Muscle of arm (tissue), 12 donors: Measurements from ENCODE around the gene ANXA8. TPM values are rescaled to one million over a fixed set of nuclear protein-coding genes. Genes with fewer than 3 reads are reported as not detected.

Experiments used
- polyA plus RNA-seq, 12 donors: library from polyadenylated mRNA; unstranded; fragments of 120-200 nt; gene quantifications; one replicate each; pipeline ENCODE4 v1.2.1, GENCODE V29; 2013; ENCODE audit not compliant: insufficient read length in 12 of 12

The ANXA8 gene
- polyA plus RNA-seq, 12 donors = 0.41 to 18.2 (median 5.3) TPM; not detected in 8

Other genes with a start within 250 kb of the ANXA8 start
- 1 to 10 TPM in 9 of 12 donors, under 1 TPM in 1, not detected in 2; 0.97 to 5.1 (median 1.5) TPM for gene GDF10, start 183.9 kb downstream of the ANXA8 start, polyA plus RNA-seq
- gene GDF2, start 161.7 kb downstream of the ANXA8 start, polyA plus RNA-seq = not detected
- gene RBP3, start 135.8 kb downstream of the ANXA8 start, polyA plus RNA-seq = under 1 TPM in 7 of 12 donors, not detected in 5; 0.04 to 0.11 (median 0.07) TPM
- gene ZNF488, start 99.8 kb downstream of the ANXA8 start, polyA plus RNA-seq = 1 to 10 TPM in 11 of 12 donors, not detected in 1; 2.0 to 5.1 (median 3.8) TPM
- not detected for gene FAM25G, start 7.6 kb upstream of the ANXA8 start, polyA plus RNA-seq
- gene AGAP9, start 39.5 kb upstream of the ANXA8 start, polyA plus RNA-seq = 10 to 100 TPM in 5 of 12 donors, 1 to 10 TPM in 5, under 1 TPM in 1, not detected in 1; 0.50 to 29.4 (median 9.6) TPM